ENCODE data around the gene SDK1.

SDK1 gene

DNA sequence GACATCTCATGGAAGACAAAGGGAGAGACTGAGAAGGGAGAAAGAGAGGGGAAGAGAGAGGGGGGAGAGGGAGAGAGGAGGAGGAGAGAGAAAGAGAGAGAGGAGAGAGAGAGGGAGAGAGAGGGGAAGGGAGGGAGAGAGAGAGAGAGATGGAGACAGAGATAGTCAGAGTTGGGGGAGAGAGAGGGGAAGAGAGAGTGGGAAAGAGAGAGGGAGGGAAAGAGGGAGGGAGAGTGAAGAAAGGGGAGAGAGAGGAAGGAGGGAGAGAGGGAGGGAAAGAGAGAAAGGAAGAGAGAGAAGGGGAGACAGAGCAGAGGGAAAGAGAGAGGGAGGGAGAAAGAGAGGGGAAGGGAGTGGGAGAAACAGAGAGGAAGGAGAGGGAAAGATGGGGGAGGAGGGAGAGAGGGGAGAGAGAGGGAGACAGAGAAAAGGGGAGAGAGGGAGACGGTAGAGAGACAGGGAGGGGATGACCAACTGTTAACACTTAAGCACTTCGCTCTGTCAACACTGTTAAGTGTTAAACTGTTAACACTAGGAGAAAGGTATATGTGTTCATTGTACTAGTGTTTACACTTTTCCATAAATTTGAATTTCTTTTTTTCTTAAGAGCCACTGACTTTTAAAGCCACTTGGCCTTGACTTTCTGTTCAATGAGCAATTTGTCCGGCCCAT lies 21.8 kb upstream of the SDK1 start:
- TF ChIP-seq, protein P1, sequence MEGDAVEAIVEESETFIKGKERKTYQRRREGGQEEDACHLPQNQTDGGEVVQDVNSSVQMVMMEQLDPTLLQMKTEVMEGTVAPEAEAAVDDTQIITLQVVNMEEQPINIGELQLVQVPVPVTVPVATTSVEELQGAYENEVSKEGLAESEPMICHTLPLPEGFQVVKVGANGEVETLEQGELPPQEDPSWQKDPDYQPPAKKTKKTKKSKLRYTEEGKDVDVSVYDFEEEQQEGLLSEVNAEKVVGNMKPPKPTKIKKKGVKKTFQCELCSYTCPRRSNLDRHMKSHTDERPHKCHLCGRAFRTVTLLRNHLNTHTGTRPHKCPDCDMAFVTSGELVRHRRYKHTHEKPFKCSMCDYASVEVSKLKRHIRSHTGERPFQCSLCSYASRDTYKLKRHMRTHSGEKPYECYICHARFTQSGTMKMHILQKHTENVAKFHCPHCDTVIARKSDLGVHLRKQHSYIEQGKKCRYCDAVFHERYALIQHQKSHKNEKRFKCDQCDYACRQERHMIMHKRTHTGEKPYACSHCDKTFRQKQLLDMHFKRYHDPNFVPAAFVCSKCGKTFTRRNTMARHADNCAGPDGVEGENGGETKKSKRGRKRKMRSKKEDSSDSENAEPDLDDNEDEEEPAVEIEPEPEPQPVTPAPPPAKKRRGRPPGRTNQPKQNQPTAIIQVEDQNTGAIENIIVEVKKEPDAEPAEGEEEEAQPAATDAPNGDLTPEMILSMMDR (IDR thresholded peaks at IDR 0.05; ENCODE audit: extremely low read depth, missing control alignments) = no peak
- DNase-seq (ENCODE audit: low spot score) = no peak

DNA sequence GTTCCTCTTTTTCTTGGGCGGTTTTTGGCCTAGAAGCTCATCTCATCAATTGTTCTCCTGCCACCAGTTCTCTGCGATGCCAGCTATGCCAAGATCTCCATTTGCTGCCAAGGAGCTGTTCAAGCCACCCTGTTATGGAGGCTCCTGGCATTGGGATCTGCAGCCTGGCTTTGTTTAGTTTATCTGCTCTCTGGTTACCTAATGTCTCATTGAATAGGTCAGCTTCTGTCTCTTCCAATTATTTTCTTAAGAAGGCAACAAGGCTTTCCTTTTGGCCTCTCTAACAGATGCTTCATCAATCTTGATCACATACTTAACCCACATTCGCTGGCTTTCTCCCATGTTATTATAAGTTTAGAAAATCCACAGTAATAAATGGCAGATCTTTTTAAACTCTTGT lies 20.6 kb upstream of the SDK1 start:
- DNase-seq (ENCODE audit: low spot score) = no peak
- TF ChIP-seq, protein P1 (IDR thresholded peaks at IDR 0.05; ENCODE audit: extremely low read depth, missing control alignments) = no peak

DNA sequence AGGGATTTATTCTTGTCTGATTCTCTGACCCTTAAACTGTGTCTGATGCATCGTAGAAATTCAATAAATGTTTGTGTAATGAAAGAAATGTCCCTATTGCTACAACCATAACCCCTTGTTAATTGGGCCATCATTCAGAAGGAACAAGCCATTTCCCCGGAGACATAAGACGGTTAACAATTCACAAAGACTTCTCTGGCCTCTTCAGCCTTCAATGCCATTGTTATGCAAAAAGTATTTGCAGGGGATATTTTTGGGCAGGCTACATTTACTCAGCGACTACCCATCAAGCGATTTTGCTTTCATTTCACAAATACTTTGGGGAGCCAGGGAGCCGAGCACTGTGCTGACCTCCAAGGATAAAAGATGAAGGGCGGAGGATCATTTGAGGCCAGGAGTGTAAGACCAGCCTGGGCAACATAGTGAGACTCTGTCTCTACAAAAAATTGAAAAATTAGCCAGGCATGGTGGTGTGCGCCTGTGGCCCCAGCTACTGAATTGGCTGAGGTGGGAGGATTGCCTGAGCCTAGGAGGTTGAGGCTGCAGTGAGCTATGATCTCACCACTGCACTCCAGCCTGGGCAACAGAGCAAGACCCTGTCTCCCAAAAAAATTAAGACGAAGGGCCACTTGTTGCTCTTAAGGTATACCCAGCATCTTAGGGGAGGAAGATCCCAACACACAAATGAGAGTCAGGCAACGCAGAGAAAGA lies 20.0 kb upstream of the SDK1 start:
- no peak for DNase-seq (ENCODE audit: low spot score)
- TF ChIP-seq, protein P1 (IDR thresholded peaks at IDR 0.05; ENCODE audit: extremely low read depth, missing control alignments) = no peak

DNA sequence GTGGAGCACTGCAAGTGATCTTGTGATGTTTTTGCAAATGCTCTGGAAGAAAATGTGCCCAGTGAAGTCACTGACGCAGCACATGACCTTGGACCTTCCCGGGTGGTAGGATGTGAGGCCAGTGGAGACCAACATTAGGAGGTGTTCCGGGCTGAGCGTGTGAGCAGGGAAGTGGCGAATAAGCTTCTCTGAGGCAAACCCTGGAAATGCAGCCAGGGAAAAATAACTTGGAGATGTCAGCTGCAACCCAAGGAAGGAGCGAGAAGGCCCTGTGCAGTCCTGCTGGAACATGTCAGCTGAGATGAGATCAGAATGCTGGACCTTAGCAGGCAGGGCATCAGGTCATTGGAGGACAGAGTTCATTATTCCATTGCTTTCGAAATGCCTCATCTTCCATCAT lies 18.6 kb upstream of the SDK1 start:
- no peak for DNase-seq (ENCODE audit: low spot score)
- TF ChIP-seq, protein P1 (IDR thresholded peaks at IDR 0.05; ENCODE audit: extremely low read depth, missing control alignments) = no peak

DNA sequence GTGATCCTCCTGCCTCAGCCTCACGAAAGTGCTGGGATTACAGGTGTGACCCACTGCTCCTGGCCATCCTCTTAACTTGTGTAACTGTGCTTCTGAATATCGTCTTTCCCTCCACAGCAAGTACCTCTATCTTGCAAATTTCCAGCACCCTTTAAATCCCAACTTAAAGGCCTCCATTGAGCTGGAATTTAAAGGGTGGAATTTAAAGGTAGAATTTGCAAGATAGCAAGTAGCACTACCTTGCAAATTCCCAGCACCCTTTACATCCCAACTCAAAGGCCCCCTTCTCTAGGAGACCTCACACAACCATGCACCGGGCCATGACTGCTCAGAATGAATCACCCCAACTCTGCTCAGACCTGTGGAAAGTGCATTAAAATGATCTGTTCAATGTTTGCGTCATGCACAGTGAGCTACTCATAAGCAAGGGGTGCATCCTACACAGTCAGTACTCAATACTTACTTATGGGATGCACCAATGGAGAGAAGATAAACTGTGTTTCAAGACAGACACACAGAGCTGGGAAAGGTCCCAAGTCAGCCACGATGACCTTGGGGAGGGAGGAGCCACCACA lies 17.8 kb upstream of the SDK1 start:
- TF ChIP-seq, protein P1 (IDR thresholded peaks at IDR 0.05; ENCODE audit: extremely low read depth, missing control alignments) = no peak
- no peak for DNase-seq (ENCODE audit: low spot score)

DNA sequence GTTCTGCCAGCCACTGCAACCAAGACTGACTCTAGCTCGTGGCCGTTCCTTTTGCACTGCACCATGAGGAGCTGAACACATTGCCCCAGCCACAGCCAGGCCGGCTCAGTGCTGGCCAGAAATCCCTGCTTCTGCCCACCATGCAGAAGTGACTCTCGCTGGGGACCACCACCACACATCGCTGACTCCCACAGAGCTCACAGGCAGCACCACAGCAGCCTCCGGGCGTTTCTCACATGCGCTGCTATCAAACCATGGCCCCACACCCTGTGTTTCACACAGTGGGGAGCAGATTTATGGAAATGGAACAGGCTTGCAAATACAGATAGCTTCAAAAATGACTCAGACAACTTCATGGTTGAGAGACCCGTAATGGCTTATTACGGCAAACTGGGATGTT lies 15.4 kb upstream of the SDK1 start:
- TF ChIP-seq, protein P1 (IDR thresholded peaks at IDR 0.05; ENCODE audit: extremely low read depth, missing control alignments) = no peak
- DNase-seq (ENCODE audit: low spot score) = no peak

DNA sequence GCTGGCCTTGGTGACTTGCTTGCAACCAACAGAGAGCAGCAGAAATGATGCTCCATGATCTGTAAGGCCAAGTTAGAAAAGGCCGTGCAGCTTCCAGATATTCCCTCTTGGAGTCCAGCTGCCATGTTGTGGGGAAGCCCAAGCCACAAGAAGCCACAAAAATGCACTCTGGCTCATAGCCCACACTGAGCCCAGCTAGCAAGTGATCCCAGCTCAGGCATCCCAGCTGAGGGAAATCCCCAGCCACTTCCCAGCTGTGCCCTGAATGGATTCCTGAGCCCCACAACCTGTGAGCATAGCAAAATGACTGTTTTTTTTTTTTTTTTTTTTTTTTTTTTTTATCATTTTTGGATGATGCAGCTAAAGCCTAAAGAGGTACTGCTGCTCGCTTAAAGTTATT lies 11.1 kb upstream of the SDK1 start:
- no peak for DNase-seq (ENCODE audit: low spot score)
- TF ChIP-seq, protein P1 (IDR thresholded peaks at IDR 0.05; ENCODE audit: extremely low read depth, missing control alignments) = no peak

Measured in GM20000 (cell line).